Astrocyte of the cerebellum (primary cell): ENCODE data around the gene ZNF44.

Experiments used
- DNase-seq: peaks from one replicate; pipeline ENCODE4 v3.0.0-alpha.2; 2011; ENCODE audit warnings: low read depth
- H3K4me3 ChIP-seq: 2 replicates; pipeline ENCODE4 v1.5.1; 2011; ENCODE audit warnings: mild to moderate bottlenecking, low read depth, low read length, moderate library complexity
- CTCF ChIP-seq: IDR thresholded peaks from 2 replicates; pipeline ENCODE4 v1.5.1; 2012; ENCODE audit warnings: low read length, low read depth, moderate library complexity, mild to moderate bottlenecking; ENCODE audit errors: missing control alignments
- in situ Hi-C: cut with HindIII; loops from 2 replicates; pipeline ENCODE4 v1.10.0; 2017; ENCODE audit warnings: low sequenced_read_pairs

ZNF44 gene

DNA sequence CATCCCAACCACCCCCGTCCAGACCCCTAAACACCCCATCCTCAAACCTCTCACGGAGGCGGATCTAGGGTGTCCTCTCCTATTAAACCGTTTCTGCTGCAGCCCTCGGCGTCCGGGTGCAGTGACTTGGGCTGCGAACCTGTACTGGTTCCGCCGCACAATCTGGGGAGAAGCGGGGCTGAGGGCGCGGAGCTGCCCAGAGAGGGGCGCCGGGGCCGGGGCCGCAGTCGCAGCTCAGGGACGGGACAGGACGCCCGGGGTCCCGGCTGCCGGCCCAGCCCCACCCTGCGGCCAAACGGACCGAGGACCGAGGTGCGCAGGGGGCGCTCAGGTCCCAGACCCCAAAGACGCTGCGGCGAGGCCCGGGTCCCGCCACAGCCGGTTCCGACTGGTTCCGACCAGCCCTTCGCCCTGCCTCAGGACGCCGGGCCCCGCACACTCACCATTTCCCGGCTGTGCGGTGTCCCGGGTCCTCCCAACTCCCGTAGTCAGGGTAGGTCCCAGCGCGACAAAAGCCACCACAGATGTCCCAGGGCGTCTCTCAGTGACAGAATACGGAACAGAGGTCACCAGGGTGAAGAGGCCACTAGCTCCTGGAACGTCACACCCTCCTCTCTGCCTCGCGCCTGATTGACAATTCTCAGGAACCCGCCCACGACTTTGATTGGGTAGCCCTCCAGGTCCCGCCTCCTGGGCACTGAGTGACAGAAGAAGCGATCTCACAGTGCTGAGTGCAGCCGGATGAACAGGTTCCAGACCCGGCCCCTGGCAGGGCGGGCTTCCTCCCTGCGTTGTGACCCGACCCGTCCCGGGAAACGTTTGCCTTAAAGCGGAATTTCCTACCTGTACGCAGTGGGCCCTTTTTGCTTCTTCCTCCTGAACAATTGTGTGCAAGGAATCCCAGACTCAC is at the start of gene ZNF44:
Gene ZNF44, minus strand, starts transcription at position 635 of the 910 bp plus-strand sequence. Its CDS starts 189 bp downstream, at position 446.
- TF ChIP-seq CTCF = no peak
- peak; percentile 83 for DNase-seq
- H3K4me3 ChIP-seq = peak within 1 kb of the TSS; percentile 97
- in situ Hi-C loops = no loop called here

GRCh38 chr19:12333162-12334159 is 38.8 kb upstream of the ZNF44 start, which contains the start of gene ZNF563:
ZNF563 (minus strand) TSS chr19:12333633; CDS start chr19:12333482, 151 bp downstream.
- in situ Hi-C loops = no loop called here
- DNase-seq = peak; percentile 62
- no peak for TF ChIP-seq CTCF
- H3K4me3 ChIP-seq = peak within 1 kb of the TSS; percentile 67

GRCh38 chr19:12331211-12331941 is 36.7 kb upstream of the ZNF44 start:
- in situ Hi-C loops = no loop called here
- no peak overlapping the region for H3K4me3 ChIP-seq
- DNase-seq = no peak
- TF ChIP-seq CTCF = no peak

- H3K4me3 ChIP-seq = no peak overlapping the region
- DNase-seq = no peak
- in situ Hi-C loops = no loop called here
- no peak for TF ChIP-seq CTCF
These were observed 35.7 kb upstream of the ZNF44 start for GRCh38 chr19:12330340-12330739.

GRCh38 chr19:12325690-12326089 is 31.0 kb upstream of the ZNF44 start:
- no peak overlapping the region for H3K4me3 ChIP-seq
- in situ Hi-C loops = no loop called here
- no peak for TF ChIP-seq CTCF
- no peak for DNase-seq
